ENCODE results near the gene USP26. TPM values are rescaled to one million over a fixed set of nuclear protein-coding genes. Genes with fewer than 3 reads are reported as not detected.
A peak's percentile ranks its signal among the peaks of the same experiment; 100 is the strongest.
"Not testable (repeated sequence)": the region's sequence is repeated elsewhere in the genome, so short reads cannot be mapped to it uniquely, and the experiment has no call there.

USP26 gene
- total RNA-seq, 4 donors from 2014 or later = not detected

DNA sequence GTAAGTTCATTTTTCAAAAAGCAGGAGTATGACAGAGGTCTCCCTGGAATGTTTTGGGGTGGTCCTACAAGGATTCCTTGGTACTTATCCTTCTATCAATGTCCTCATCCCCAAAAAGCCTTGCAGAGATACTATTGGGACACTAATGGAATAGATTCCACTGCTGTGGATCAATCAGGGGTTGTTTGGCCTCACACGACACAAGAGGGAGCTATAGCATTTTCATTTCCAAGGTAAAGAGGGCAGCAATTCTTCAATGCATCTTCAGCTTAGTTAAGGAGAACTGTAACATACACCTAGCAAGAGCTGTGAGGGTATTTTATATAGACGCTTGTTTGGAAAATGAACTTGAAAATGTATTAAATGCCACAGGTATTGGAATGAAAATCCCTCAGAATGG lies 50.9 kb downstream of the USP26 start:
- TF ChIP-seq POLR2AphosphoS5 (IDR thresholded peaks at IDR 0.05) (no peak), CTCF (IDR thresholded peaks at IDR 0.05) (peak; percentile 22 to 41 (median 30)), POLR2A (IDR thresholded peaks at IDR 0.05; ENCODE audit: low read depth) (no peak), EP300 (IDR thresholded peaks at IDR 0.05) (no peak)
- intact Hi-C loops (cut with DNase I) = loop anchor here (10.0 kb wide), 1 partner anchor 629 kb away; no protein-coding TSS in a partner anchor
- 49% methylated on average over 2 of the region's 2 CpGs for WGBS

DNA sequence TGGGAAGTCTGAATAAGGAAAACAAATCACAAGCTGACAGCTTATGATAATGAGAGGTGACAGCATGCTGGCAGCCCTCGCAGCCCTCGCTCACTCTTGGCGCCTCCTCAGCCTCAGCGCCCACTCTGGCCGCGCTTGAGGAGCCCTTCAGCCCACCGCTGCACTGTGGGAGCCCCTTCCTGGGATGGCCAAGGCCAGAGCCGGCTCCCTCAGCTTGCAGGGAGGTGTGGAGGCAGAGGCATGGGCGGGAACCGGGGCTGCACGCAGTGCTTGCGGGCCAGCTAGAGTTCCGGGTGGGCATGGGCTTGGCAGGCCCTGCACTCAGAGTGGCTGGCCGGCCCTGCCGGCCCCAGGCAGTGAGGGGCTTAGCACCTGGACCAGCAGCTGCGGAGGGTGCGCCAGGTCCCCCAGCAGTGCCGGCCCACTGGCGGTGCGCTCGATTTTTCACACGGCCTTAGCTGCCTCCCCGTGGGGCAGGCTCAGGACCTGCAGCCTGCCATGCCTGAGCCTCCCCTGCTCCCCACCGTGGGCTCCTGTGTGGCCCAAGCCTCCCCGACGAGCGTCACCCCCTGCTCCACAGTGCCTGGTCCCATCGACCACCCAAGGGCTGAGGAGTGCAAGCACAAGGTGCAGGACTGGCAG lies 52.6 kb downstream of the USP26 start:
- intact Hi-C loops (cut with DNase I) = loop anchor here (10.0 kb wide), 1 partner anchor 631 kb away; no protein-coding TSS in a partner anchor
- H3K27ac ChIP-seq (replicated peaks in 1 of 4); H3K4me1 ChIP-seq; H3K4me3 ChIP-seq; H3K36me3 ChIP-seq; H3K9me3 ChIP-seq; H3K27me3 ChIP-seq; DNase-seq (ENCODE audit: extremely low spot score): not testable (repeated sequence)
- 86% methylated on average over 16 of the region's 28 CpGs for WGBS

More for the DNA sequence above, 50.9 kb downstream of the USP26 start:
- Histone ChIP-seq H3K4me1 (no peaks in the 10 kb centered on the region), H3K27ac (replicated peaks in 1 of 4) (no peak overlapping the region), H3K9me3 (no peaks in the 10 kb centered on the region), H3K4me3 (no peak overlapping the region), H3K36me3 (no peaks in the 10 kb centered on the region), H3K27me3 (peaks cover 0 to 4% (median 0%) of the 10 kb centered on the region in 4 donors)
- no peak for DNase-seq (ENCODE audit: extremely low spot score)

DNA sequence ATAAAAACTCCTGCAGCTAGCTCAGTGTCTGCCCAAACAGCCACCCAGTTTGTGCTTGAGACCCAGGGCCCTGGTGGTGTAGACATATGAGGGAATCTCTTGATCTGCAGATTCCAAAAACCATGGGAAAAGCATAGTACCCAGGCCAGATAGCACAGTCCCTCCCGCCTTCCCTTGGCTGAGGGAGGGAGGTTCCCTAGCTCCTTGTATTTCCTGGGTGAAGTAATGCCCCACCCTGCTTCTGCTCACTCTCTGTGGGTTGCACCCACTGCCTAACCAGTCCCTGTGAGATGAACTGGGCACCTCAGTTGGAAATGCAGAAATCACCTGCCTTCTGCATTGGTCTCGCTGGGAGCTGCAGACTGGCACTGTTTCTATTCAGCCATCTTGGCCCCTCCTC lies 54.6 kb downstream of the USP26 start:
- H3K27me3 ChIP-seq = no peaks in the 10 kb centered on the region
- DNase-seq (ENCODE audit: extremely low spot score) = no peak
- H3K9me3 ChIP-seq = peaks cover 0 to 14% (median 0%) of the 10 kb centered on the region in 4 donors
- TF ChIP-seq POLR2A (IDR thresholded peaks at IDR 0.05; ENCODE audit: low read depth) (no peak), EP300 (IDR thresholded peaks at IDR 0.05) (no peak), POLR2AphosphoS5 (IDR thresholded peaks at IDR 0.05) (no peak), CTCF (IDR thresholded peaks at IDR 0.05) (no peak)
- WGBS = 83% methylated on average over 2 of the region's 2 CpGs
- no peaks in the 10 kb centered on the region for H3K36me3 ChIP-seq
- no peak overlapping the region for H3K4me3 ChIP-seq
- intact Hi-C loops (cut with DNase I) = loop anchor here (10.0 kb wide), 1 partner anchor 633 kb away; no protein-coding TSS in a partner anchor
- H3K4me1 ChIP-seq = no peaks in the 10 kb centered on the region
- H3K27ac ChIP-seq (replicated peaks in 1 of 4) = no peak overlapping the region

DNA sequence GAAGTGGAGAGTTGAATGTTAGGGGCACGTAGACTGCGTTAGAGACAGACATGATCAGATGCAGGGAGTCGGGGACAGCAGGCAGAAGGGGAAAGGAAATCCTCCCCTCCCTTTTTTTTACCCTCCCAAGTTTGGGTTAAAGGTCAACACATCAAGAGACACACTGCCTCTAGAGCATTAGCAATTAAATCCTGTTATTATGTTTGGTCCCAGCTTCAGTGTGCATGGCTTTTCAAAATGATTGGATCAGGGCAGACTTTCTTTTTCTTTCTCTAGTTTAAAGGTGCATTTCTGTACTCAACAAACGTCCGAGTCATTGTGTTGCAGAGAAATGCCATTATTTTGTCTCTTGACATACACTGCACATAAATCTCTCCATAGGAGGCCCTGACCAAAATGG lies 63.9 kb downstream of the USP26 start:
- TF ChIP-seq EP300 (IDR thresholded peaks at IDR 0.05) (no peak), POLR2AphosphoS5 (IDR thresholded peaks at IDR 0.05) (no peak), POLR2A (IDR thresholded peaks at IDR 0.05; ENCODE audit: low read depth) (no peak), CTCF (IDR thresholded peaks at IDR 0.05) (no peak)
- Histone ChIP-seq H3K4me3 (no peak overlapping the region), H3K27ac (replicated peaks in 1 of 4) (no peak overlapping the region), H3K36me3 (no peaks in the 10 kb centered on the region), H3K9me3 (peaks cover 0 to 5% (median 0%) of the 10 kb centered on the region in 4 donors), H3K27me3 (peaks cover 0 to 2% (median 0%) of the 10 kb centered on the region in 4 donors), H3K4me1 (no peaks in the 10 kb centered on the region)
- intact Hi-C loops (cut with DNase I) = no loop called here
- no peak for DNase-seq (ENCODE audit: extremely low spot score)
- 56% methylated on average over 5 of the region's 5 CpGs for WGBS

DNA sequence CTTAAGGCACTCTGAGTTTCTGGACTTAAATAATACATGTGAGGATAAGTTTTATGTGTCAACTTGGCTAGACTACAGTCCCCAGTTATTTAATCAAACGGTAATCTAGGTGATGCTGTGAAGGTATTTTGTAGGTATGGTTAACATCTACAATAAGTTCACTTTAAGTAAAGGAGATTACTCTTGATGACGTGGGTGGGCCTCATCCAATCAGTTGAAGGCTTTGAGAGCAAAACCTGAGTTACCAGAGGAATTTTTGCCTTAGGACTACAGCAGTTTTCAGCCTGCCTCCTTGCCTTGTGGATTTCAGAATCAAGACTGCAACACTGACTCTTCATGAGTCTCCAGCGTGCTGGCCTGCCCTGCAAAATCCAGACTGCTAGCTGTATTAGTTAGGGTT lies 78.7 kb downstream of the USP26 start:
- DNase-seq (ENCODE audit: extremely low spot score) = no peak
- intact Hi-C loops (cut with DNase I) = no loop called here
- 78% methylated on average over 3 of the region's 3 CpGs for whole genome bisulfite sequencing

More for the DNA sequence above, 78.7 kb downstream of the USP26 start:
- Histone ChIP-seq H3K4me3 (no peak overlapping the region), H3K36me3 (no peaks in the 10 kb centered on the region), H3K27ac (replicated peaks in 1 of 4) (no peak overlapping the region), H3K4me1 (no peaks in the 10 kb centered on the region), H3K27me3 (peaks cover 0 to 5% (median 0%) of the 10 kb centered on the region in 4 donors), H3K9me3 (no peaks in the 10 kb centered on the region)
- TF ChIP-seq CTCF (IDR thresholded peaks at IDR 0.05) = no peak
- no peak for TF ChIP-seq EP300 (IDR thresholded peaks at IDR 0.05)
- TF ChIP-seq POLR2AphosphoS5 (IDR thresholded peaks at IDR 0.05) = no peak
- TF ChIP-seq POLR2A (IDR thresholded peaks at IDR 0.05; ENCODE audit: low read depth) = no peak
